DND-41 (cell line): ENCODE results near the gene TLR6.
"Not testable (repeated sequence)": the region's sequence is repeated elsewhere in the genome, so short reads cannot be mapped to it uniquely, and the experiment has no call there.

Experiments
- EZH2 ChIP-seq: IDR thresholded peaks from 3 replicates; pipeline ENCODE4 v1.6.1; 2012; ENCODE audit warnings: borderline replicate concordance, low read depth, mild to moderate bottlenecking, moderate library complexity, low read length, inconsistent platforms; ENCODE audit not compliant: severe bottlenecking
- TF ChIP-seq, protein P1 (sequence below): IDR thresholded peaks from 2 replicates; pipeline ENCODE4 v1.5.1; 2012; ENCODE audit warnings: borderline replicate concordance, low read length, moderate library complexity, mild to moderate bottlenecking; ENCODE audit not compliant: poor library complexity, severe bottlenecking; ENCODE audit errors: extremely low read depth

DNA sequence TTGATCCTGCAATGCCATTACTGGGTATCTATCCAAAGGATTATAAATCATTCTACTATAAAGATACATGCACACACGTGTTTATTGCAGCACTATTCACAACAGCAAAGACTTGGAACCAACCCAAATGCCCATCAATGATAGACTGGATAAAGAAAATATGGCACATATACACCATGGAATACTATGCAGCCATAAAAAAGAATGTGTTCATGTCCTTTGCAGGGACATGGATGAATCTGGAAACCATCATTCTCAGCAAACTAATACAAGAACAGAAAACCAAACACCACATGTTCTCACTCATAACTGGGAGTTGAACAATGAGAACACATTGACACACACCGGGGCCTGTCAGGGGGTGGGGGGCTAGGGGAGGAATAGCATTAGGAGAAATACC lies 78.7 kb downstream of the TLR6 start:
- TF ChIP-seq, protein P1, sequence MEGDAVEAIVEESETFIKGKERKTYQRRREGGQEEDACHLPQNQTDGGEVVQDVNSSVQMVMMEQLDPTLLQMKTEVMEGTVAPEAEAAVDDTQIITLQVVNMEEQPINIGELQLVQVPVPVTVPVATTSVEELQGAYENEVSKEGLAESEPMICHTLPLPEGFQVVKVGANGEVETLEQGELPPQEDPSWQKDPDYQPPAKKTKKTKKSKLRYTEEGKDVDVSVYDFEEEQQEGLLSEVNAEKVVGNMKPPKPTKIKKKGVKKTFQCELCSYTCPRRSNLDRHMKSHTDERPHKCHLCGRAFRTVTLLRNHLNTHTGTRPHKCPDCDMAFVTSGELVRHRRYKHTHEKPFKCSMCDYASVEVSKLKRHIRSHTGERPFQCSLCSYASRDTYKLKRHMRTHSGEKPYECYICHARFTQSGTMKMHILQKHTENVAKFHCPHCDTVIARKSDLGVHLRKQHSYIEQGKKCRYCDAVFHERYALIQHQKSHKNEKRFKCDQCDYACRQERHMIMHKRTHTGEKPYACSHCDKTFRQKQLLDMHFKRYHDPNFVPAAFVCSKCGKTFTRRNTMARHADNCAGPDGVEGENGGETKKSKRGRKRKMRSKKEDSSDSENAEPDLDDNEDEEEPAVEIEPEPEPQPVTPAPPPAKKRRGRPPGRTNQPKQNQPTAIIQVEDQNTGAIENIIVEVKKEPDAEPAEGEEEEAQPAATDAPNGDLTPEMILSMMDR, result not testable (repeated sequence)
- TF ChIP-seq EZH2, result not testable (repeated sequence)
